Stimulated activated CD8-positive, alpha-beta memory T cell treated with anti-CD3 and anti-CD28 coated beads, Interleukin-4, amount 100 ng/mL, for 1 hour (primary cell): ENCODE results near the gene LAMP2.
"Not testable (repeated sequence)": the region's sequence is repeated elsewhere in the genome, so short reads cannot be mapped to it uniquely, and the experiment has no call there.

Source experiments
- DNase-seq, 2 donors: peaks; one replicate each; pipeline ENCODE4 v3.0.0-alpha.2; 2020; ENCODE audit warnings: low read depth in 2 of 2, low spot score in 1 of 2

LAMP2 gene

DNA sequence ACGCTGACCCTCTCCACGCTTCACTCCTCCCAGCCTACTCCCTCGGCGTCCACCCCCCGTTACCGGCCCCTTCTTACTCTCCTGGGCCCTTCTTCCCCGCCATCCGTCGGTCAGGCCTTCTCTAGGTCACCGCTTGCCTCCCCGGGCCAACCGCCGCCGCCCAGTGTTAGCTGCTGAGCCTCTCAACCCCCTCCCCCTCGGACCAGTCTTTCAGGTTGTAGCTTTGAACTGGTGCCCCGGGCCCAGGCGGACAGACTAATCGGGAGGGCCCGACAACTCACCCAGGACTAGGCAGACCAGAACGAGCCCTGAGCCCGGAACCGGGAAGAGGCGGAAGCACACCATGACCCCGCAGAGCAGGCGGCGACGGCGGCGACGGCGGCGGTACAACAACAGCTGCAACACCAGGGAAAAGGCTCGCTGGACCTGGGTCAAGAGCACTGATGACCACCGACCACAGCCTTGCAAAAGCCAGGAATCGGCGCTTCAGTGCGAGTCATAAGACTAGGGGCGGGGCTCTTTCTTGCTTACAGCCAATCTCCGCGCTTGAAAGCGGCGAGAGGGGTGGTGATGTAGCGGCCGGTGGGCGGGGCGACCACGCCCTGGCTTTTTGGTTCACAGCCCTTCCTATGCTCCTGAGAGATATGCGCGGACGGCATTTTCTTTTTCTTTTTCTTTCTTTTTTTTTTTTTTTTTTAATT is at the start of gene LAMP2:
TSS of gene LAMP2 (minus strand) at position 472 of the 701 bp plus-strand sequence. CDS start at position 345, 127 bp downstream.
- DNase-seq, result peak; percentile 37 to 64

DNA sequence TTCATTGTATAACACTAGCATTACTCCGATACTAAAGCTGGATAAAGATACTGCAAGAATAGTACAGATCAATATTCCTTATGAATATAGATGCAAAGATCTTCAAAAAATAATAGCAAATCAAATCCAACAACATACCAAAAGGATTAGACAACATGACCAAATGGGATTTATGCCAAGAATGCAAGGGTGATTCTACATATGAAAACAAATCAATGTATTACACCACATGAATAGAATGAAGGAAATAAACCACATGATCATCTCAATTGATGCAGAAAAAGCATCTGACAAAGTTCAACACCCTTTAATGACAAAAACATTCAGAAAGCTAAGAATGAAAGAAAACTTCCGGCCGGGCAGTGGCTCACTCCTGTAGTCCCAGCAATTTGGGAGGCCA is 48.8 kb upstream of the LAMP2 start:
- no peak for DNase-seq

DNA sequence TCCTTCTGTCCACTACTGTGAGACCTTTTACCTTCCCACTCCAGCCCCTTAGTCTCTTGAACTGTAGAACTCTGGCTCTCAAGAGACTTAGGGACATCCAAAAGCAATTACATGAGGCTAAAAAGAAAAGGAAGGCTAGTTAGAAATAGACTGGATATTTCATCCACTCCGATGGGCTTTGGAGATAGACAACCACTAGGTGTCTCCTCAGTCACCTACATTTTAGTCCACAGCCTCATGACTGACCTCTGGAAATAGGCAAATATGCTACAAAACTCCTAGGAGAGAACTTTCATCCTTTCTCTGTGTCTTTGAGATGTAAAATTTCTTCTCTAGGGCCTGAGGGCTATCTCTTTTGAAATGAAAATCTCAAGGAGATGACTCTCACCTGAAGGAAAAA is 45.1 kb upstream of the LAMP2 start:
- no peak for DNase-seq

DNA sequence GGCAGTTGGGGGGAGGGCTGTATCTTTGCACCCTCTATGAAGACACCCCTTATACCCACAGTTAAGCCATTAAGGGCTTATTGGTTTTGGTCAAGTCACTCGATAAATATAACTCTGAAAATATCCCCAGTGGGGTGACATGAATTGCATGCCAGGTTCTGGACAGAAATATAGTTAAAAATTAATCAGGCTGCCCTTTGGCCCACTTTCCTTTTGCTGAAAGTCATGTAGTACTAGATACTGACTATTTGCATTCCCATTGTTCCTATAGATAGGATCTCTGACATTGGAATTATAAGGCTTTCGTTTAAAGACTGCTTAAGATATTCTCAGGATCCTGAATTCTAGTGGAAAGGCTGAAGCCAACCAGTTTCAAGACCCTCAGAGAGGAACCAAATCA is 43.5 kb upstream of the LAMP2 start:
- DNase-seq, result no peak

DNA sequence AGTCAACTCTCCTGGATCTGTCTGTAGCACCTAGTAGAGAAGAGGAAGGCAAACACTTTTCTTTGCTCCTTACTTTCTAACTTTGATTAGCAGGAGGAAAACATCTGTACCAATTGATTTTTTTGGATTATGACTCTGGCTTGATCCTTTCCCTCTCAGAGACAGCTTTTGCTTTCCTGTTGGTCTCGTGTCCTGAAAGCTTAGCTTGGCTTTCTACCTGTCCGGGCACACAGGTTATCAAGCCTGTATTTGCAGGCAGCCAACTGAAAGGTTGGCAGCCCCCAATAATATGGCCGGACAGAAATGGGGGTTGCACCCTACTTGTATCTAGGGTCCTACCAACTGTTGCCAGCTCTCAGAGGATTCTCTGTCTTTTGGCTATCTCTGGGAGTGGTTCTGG is 43.1 kb upstream of the LAMP2 start:
- no peak for DNase-seq

DNA sequence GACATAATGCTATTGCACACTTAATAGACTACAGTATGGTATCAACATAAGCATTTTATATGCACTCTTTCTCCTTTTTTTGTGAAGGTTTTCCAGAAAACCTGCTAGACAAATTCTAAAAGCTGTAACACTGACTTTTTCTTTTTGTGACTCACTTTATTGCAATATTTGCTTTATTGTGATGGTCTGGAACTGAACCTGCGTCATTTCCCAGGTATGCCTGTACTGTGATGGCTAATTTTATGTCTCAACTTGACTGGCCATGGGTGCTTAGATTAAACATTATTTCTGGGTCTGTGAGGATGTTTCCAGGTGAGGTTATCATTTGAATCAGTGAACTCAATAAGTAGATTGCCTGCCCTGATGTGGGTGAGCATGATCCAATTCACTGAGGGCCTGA is 35.5 kb upstream of the LAMP2 start:
- no peak for DNase-seq

DNA sequence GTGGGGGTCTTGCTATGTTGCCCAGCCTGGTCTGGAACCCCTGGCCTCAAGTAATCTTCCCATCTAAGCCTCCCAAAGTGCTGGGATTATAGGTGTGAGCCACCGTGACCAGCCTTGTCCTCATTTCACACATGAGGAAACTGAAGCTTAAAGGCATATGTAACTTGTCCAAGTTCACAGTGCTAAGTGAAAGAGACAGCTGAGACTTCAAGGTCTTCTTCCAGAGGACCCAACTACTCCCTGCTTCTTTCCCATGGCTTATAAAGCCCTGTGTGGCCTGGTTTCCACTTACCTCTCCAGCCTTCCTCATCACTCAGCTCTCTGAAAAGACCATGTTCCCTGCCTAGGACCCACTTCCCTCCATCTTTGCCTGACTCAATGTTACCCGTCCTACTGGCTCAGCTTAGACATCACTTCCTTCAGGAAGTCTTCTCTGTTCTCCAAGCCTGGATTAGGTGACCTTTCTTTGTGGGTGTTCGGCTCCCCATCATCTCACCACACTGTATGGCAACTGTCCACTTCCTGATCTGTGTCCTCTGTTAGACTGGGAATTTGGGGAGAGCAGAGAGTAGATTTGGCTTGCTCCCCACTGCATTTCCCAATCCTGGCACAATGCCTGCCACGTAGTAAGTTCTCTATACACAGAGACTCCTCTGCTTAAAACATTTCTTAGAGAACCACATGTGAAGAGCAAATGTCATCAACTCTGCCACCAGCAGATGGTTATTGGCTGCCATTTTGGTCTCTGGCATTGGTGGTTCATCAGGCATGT is 30.4 kb upstream of the LAMP2 start:
- no peak for DNase-seq

DNA sequence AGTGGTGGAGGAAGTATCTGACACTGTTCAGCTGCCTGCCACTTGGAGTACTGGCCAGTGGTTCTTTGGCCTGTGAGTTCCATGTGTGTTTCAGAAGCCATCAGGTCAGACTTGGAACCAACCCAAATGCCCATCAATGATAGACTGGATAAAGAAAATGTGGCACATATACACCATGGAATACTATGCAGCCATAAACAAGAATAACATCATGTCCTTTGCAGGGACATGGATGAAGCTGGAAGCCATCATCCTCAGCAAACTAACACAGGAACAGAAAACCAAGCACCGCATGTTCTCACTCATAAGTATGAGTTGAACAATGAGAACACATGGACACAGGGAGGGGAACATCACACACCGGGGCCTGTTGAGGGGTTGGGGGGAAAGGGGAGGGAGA is 21.0 kb upstream of the LAMP2 start:
- not testable (repeated sequence) for DNase-seq

DNA sequence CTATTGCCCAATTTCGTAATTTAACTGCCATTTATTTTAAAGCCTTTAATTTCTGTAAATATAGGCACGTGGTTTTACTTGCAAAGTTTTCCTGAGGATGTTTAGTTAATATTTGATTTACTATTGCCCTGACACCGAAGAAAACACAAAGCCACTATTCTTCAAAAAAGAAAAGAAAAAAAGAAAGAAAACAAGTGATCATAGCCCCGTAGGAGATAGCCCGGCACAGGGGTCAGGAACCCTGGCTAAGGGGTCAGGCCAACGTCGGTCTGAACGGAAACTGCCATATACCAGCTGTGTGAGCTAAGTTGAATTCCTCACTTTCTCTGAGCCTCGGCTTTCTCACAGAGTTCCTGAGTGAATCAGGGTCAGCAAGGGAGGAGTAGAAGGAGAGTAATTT is 17.7 kb upstream of the LAMP2 start:
- DNase-seq, result no peak

DNA sequence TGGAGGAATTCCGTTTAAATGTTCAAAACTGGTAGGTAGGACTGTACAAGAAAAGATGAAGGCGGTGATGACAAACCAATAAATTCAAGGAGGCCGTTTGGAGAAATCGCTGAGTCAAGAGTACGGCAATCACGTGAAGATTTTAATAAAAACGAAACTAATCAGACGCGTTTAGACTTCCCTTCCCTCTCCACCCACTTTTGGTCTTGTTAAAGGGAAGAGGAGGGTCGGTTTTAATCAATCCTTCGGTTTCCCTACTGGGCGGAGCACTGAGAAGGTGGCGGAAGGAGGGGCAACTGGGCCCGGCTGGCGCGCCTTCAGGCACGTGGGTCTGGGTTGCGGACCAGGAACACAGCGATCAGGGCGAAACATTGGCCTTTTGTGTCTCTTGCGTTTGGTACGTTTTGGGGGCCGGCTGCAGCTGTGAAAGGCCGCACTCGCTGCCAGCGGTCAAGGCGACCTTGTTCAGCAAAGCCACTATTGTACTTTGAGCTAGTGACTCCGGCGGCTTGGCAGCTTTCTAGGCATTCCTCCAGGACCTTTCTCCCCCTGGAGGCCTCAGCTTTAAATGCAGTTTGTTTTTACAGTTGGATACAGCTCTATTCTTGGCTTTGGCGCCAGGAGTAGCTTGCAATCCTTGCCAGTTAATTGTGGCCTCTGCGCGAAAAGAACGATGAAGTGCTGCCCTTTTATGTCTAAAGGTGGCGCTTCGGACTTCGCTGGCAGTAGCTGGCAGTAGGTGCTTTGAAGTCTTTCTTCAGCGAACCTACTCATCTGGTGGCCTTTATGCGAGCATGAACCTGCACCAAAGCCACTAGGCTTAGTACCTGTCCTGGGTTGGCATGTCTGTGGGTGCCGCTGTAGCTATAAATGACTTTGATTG is 16.8 kb upstream of the LAMP2 start:
- peak in 1 of 2 donors; percentile 14 for DNase-seq

DNA sequence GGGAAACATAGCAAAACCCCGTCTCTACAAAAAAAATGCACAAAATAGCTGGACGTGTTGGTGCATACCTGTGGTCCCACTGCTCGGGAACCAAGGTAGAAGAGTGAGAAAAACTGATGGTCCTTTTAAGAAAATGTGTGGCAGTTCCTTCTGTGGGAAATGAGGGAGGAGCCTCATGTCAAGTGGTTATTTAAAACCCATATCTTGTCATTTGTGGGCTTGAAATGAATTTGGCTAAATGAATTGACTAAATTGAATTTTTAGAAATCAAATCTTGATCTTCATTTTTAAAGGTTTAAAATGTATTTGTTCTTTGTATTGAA is 16.2 kb upstream of the LAMP2 start:
- DNase-seq, result no peak

DNA sequence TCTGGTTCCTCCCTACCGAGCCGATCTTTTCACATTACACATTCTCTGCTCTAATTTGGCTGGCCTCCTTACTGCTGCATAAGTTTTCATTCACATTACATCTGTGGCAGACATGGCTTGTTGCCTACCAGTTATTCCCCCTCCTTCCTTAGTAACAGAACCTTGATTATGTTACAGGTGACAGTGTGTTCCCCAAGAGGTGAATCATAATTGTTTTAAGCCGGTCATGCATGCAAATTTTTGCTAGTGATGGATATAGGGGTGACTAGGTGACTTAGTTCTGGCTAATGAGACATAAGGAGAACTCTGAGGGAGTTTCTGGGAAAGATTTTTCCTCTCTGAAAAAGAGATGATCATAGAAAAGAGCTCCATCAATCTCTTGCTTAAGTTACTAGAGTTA is 8.4 kb upstream of the LAMP2 start:
- DNase-seq, result no peak

DNA sequence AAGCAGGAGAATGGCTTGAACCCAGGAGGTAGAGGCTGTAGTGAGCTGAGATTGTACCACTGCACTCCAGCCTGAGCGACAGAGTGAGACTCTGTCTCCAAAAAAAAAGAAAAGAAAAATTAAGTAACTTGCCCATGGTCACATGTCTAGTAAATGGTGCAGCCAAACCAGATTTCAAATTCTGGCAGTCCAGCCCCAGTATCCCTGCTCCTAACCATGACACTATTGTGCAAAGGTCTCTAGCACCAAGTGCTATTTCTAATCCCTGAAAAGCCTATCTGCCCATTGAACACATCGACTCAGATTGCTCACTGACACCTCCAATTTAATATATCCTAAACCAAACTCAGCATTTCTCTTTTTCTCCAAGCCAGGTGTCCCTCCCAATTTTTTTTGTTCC is 7.6 kb upstream of the LAMP2 start:
- DNase-seq, result no peak

DNA sequence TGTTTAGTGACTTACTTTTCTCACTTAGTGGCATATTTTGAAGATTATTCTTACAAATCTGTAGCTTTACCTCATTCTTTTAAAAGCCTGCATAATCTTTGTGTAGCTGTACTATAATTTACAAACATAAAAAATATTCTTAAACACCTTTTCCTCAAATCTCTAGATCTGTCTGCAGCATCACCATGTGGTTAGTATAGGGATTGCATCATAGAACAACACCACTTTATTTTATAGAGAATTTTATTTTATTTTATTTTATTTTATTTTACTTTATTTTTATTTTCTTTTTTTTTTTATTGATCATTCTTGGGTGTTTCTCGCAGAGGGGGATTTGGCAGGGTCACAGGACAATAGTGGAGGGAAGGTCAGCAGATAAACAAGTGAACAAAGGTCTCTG is 6.4 kb upstream of the LAMP2 start:
- not testable (repeated sequence) for DNase-seq

DNA sequence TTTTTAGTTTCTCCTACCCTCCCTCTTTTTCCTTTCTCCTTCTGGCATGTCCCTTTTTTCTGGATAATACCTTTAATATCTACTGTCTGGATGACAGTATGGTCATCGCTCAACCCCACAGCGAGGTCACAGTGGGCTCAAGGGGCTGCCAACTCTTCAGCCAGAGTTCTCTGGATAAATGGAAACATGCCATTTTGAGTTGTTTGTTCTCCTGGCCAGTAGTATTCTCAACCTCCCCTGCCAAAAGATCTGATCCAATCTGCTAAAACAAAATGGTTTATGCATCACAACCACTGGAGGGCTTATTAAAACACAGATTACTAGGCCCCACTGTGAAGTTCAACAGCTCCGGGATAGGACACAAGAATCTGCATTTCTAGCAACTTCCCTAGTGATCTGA is 5.0 kb upstream of the LAMP2 start:
- DNase-seq, result no peak

DNA sequence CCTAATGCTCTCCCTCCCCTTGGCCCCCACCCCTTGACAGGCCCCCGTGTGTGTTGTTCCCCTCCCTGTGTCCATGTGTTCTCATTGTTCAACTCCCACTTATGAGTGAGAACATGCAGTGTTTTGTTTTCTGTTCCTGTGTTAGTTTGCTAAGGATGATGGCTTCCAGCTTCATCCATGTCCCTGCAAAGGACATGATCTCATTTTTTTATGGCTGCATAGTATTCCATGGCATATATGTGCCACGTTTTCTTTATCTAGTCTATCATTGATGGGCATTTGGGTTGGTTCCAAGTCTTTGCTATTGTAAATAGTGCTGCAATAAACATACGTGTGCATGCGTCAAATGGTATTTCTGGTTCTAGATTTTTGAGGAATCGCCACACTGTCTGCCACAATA is 561 bp upstream of the LAMP2 start:
- not testable (repeated sequence) for DNase-seq

DNA sequence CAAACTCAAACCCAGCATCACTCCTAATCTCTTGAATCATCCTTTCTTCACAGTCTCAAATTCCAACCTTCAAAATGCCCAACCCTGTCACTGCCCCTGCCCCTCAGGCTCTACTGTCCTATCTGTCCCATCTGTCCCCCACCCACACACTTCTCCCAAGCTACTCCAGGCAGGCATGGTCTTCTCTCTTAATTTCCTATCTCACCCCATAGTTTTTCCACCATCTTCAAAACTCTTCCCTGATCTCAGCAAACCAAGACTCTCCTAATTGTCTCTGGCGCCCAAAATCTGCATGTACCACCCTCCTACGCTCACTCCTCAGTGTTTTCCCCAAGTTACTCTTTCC is 644 bp downstream of the LAMP2 start:
- DNase-seq, result no peak

DNA sequence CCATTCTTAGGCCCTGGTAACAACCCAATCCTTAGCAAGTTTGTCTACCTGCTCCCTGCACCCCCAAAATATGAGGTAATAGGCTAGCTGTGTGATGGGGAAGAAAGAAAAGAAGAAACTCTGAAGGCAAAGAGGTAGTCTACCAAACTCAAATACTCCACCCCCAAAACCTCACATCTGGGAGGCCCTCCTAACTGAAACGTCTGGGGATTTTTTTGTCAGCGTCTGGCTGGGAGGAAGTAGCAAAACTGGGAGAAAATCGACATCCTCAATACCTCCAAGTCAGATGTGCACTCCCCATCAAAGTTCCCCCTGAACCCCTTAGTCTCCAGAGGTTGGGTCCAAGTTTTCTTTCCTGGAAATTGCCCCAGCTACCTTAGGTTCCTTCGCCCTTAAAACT is 1.0 kb downstream of the LAMP2 start:
- DNase-seq, result no peak

DNA sequence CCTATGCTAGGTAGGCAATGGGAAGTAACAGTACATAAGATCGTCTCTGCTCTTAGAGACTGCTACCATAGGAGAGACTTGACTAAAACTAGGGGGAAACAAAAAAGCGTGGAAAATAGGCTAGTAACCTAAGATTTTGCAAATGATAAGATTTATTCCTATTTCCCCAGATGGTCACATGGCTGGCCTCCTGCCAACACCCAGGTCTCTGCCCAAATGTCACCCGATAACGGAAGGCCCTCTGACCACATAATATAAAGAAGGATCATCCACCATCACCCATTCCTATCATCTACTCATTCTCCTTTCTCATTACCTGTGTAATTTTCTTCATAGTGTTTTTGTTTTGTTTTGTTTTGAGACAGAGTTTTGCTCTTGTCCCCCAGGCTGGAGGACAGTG is 4.7 kb downstream of the LAMP2 start:
- no peak for DNase-seq

DNA sequence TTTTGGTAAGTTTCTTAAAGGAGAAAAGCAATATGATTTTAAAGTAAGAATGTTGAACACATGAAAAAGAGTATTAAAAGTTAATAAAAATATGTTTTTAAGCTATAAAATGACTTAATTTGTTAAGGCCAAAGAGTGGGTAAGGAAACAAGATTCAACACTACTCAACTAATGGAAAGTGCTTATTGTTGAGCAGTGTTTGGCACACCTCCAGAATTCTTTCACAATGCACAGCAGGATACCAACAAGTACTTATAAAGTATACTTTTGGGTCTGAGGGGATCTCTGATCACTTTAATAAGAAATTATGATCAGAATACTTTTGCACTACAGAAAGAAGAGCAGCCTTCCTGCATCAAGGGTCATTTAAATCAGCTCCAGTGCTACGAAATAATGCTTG is 5.9 kb downstream of the LAMP2 start:
- no peak for DNase-seq

DNA sequence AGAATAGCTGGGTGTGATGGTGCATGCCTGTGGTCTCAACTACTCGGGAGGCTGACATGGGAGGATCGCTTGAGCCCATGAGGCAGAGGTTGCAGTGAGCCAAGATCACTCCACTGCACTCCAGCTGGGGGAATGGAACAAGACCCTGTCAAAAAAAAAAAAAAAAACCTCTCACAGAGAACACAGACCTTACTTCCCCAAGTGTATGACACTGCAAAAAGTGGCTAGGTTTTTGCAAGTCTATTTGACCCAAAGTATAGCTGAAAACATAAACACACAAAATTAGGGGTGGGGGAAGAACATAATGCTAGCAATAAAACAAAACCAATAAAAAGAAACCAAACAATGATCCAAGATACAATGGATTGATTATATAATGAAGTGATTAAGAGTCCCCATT is 6.7 kb downstream of the LAMP2 start:
- DNase-seq, result no peak

DNA sequence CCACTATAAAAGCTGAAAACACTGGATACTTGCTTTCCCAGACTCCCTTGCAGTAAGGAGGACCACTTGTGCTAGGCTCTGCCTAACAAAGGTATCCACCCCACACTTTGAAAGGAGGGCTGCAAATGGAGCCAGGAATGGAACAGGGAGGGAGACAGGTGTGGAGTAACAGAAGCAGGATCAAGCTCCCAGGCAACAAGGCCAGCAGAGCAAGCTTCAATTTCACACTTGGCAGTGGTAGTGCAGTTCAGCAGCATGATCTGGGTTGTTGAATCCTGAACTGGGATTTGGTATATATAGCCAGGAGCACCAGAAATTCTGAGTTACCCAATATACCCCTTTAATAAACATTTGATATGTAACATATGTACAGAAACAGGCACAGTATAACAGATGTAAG is 9.8 kb downstream of the LAMP2 start:
- DNase-seq, result no peak
